ENCODE data around the gene PTPRN2. TPM values are rescaled to one million over a fixed set of nuclear protein-coding genes. Genes with fewer than 3 reads are reported as not detected.

Gene PTPRN2
- polyA plus RNA-seq, 1 of the 3 experiments (the other 2 are of a cell fraction) = 4.0 TPM

DNA sequence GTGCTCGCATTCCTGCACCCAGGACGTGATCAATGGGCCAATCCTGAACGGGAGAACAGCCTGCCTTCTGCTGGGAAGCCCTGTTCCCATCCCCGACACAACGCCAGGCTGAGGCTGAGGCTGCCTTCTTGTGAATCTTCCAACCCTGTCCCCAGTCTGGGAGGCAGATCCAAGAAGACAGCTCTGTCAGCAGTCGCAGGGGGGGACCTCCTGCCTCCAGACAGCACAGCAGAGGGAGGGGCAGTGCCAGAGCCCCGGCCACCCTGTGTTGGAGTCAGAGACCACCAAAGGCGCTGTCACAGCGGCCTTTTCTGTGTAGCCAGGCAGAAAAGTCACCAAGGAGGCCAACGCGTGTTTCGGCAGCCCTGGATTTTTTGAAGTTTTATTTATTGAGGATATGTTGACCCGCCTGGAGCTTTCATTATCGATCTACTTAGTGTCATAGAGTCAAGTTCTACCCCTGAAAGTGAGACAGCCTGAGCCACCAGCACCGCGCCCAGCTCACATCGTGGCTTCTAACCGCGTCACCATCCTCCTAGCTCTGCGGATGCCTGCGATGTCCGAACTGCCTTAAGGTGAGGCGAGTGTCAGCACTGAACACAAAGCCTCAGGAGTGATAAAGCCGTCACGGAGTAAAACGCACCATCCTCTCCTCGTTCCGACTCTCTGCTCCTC lies 86.1 kb downstream of the PTPRN2 start:
- DNase-seq = no peak
- Histone ChIP-seq H3K36me3 (replicated peaks in 1 of 2; ENCODE audit: control insufficient read depth in 1 of 2, insufficient read depth in 2 of 2, low read length in 1 of 2) (no peaks in the 10 kb centered on the region), H3F3A (replicated peaks; ENCODE audit: insufficient read depth) (no peaks in the 10 kb centered on the region), H3K4me1 (ENCODE audit: control insufficient read depth in 1 of 2, insufficient read depth in 2 of 2, low read depth in 1 of 2, low read length in 1 of 2) (peaks cover 0 to 14% of the 10 kb centered on the region in 2 experiments; a peak in 2 of 4 replicates), H3K27ac (ENCODE audit: low read depth in 2 of 2, low read length in 1 of 2) (no peak overlapping the region; a peak in 1 of 4 replicates), H3K27me3 (ENCODE audit: insufficient read depth) (no peaks in the 10 kb centered on the region), H3K4me2 (no peak overlapping the region), H3K9ac (no peak overlapping the region), H3K9me2 (no peaks in the 10 kb centered on the region), H2AFZ (ENCODE audit: low read depth) (no peak overlapping the region), H3K9me3 (no peaks in the 10 kb centered on the region), H4K20me1 (ENCODE audit: insufficient read depth) (no peaks in the 10 kb centered on the region), H3K79me2 (ENCODE audit: insufficient read depth) (no peaks in the 10 kb centered on the region), H3K4me3 (ENCODE audit: low read depth in 2 of 2, low read length in 1 of 2) (no peak overlapping the region)
- WGBS (ENCODE audit: low lambda C conversion rate) = 54% methylated on average over 28 of the region's 28 CpGs
- POLR2A ChIA-PET = no interaction called here
- CTCF ChIA-PET = interaction anchor here (1.4 kb wide), 1 partner anchor 476 kb away, joined by 4 read pairs; no protein-coding TSS in a partner anchor
- TF ChIP-seq CTCF (IDR thresholded peaks at IDR 0.05) (no peak), CHD2 (IDR thresholded peaks at IDR 0.05; ENCODE audit: low read length, partially characterized antibody) (no peak), EP300 (IDR thresholded peaks at IDR 0.05; ENCODE audit: borderline replicate concordance in 1 of 2, low read depth in 1 of 2, low read length in 1 of 2) (no peak), RCOR1 (IDR thresholded peaks at IDR 0.05; ENCODE audit: low read length) (no peak), JUND (IDR thresholded peaks at IDR 0.05) (no peak), MXI1 (IDR thresholded peaks at IDR 0.05; ENCODE audit: low read depth, low read length) (no peak), RXRA (IDR thresholded peaks at IDR 0.05; ENCODE audit: borderline replicate concordance, low read depth) (no peak), TCF12 (IDR thresholded peaks at IDR 0.05) (no peak), NFIC (IDR thresholded peaks at IDR 0.05; ENCODE audit: borderline replicate concordance) (no peak), PBX3 (IDR thresholded peaks at IDR 0.05) (no peak), USF1 (IDR thresholded peaks at IDR 0.05; ENCODE audit: borderline replicate concordance, low read depth) (no peak), GATA2 (CRISPR knock-in tag; IDR thresholded peaks at IDR 0.05) (no peak)
- TF ChIP-seq, protein P1, sequence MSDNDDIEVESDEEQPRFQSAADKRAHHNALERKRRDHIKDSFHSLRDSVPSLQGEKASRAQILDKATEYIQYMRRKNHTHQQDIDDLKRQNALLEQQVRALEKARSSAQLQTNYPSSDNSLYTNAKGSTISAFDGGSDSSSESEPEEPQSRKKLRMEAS (IDR thresholded peaks at IDR 0.05; ENCODE audit: low read depth) = no peak
- TF ChIP-seq, protein P2, sequence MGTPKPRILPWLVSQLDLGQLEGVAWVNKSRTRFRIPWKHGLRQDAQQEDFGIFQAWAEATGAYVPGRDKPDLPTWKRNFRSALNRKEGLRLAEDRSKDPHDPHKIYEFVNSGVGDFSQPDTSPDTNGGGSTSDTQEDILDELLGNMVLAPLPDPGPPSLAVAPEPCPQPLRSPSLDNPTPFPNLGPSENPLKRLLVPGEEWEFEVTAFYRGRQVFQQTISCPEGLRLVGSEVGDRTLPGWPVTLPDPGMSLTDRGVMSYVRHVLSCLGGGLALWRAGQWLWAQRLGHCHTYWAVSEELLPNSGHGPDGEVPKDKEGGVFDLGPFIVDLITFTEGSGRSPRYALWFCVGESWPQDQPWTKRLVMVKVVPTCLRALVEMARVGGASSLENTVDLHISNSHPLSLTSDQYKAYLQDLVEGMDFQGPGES (IDR thresholded peaks at IDR 0.05; ENCODE audit: low read depth, low read length) = no peak
